K562 (cell line): ENCODE results near the gene MMRN1.

ENCODE experiments used
- CHD1 ChIP-seq: fragments of 200-600 bp; sonication (generic); IDR thresholded peaks from one replicate; pipeline ENCODE4 v1.6.1; 2012; ENCODE audit warnings: mild to moderate bottlenecking, moderate library complexity, low read length, inconsistent platforms
- CTCF ChIP-seq, 3 experiments: IDR thresholded peaks in 2 of 3; conservative IDR thresholded peaks in 1 of 3; 2 replicates each; pipeline ENCODE4 v1.5.1; 2011 to 2012; ENCODE audit warnings: low read length in 3 of 3, mild to moderate bottlenecking in 3 of 3, control low read depth in 2 of 3, improper control_type of control experiment in 1 of 3, inconsistent platforms in 1 of 3, low read depth in 1 of 3, mixed read lengths in 1 of 3, moderate library complexity in 1 of 3; ENCODE audit not compliant: insufficient read depth in 2 of 3
- HMG20A ChIP-seq: fragments of 450-650 bp; formaldehyde crosslinking; conservative IDR thresholded peaks from 2 replicates; pipeline ENCODE4 v1.4.0; 2020; ENCODE audit warnings: mild to moderate bottlenecking, mixed read lengths
- KLF1 ChIP-seq: fragments of 450-650 bp; IDR thresholded peaks from 2 replicates; pipeline ENCODE4 v1.6.1; 2016; ENCODE audit warnings: missing genetic modification characterization, missing compliant biosample characterization
- PHF8 ChIP-seq: fragments of 200-600 bp; sonication (generic); IDR thresholded peaks from 2 replicates; pipeline ENCODE4 v1.6.1; 2012; ENCODE audit warnings: mixed run types, mild to moderate bottlenecking, inconsistent platforms, low read length, moderate library complexity, borderline replicate concordance
- UBTF ChIP-seq, 2 experiments: IDR thresholded peaks; 2 replicates each; pipeline ENCODE4 v1.6.1; 2012; ENCODE audit warnings: improper control_type of control experiment in 2 of 2, low read depth in 2 of 2, low read length in 2 of 2, borderline replicate concordance in 1 of 2

DNA sequence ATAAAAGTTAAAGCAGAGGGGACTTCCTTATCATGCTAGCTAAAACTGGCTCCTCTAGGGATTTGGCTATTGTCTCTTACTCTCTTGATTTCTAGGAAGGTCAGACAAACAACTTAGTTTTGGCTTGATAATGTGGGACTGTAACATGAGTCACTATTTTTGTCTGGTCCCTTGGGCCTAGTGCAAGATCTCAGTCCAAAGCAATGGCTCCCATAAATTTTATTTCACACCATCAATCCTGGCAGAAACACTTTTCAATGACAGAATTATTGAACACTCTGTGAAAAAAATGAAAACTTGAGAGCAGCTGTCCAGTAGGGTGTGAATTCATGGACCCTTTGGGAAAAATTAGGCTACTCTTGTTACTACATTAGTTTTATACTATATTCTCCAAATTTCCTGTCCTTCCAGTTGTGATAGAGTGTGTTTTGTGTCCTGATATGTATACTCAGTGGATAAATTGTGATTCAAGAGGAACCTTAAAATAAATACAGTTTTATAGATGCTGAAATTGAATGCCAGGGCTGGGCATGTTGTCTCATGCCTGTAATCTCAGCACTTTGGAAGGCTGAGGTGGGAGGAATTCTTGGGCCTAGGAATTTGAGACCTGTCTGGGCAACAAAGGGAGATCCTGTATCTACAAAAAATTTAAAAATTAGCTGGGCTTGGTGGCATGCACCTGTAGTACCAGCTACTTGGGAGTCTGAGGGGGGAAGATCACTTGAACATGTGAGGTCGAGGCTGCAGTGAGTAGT, 46.9 kb upstream of the MMRN1 start:
- TF ChIP-seq HMG20A (CRISPR knock-in tag) (no peak), CHD1 (no peak), PHF8 (no peak), UBTF (IDR thresholded peaks at IDR 0.05; ENCODE audit: borderline replicate concordance in 1 of 2, low read depth in 2 of 2, low read length in 2 of 2) (no peak), KLF1 (tag) (no peak), CTCF (IDR thresholded peaks at IDR 0.05 in 2 of 3, conservative IDR thresholded peaks at IDR 0.05 in 1 of 3; ENCODE audit: insufficient read depth in 2 of 3, low read depth in 1 of 3, low read length in 3 of 3) (no peak)
